Testis (tissue), 2 donors: ENCODE results near the gene GATA5.

ENCODE experiments used
- POLR2A ChIP-seq: fragments of 450-650 bp; IDR thresholded peaks from one replicate; pipeline ENCODE4 v1.6.1; 2017; ENCODE audit warnings: antibody characterized with exemption, mild to moderate bottlenecking, moderate library complexity
- TF ChIP-seq, protein P1 (sequence below), 3 experiments: fragments of 450-650 bp in 2 of 3; fragments of 200-600 bp in 1 of 3; sonication (generic) in 1 of 3; IDR thresholded peaks; one replicate each; pipeline ENCODE4 v1.5.1; 2016 to 2019; ENCODE audit warnings: antibody characterized with exemption in 3 of 3, mild to moderate bottlenecking in 2 of 3, moderate library complexity in 1 of 3

DNA sequence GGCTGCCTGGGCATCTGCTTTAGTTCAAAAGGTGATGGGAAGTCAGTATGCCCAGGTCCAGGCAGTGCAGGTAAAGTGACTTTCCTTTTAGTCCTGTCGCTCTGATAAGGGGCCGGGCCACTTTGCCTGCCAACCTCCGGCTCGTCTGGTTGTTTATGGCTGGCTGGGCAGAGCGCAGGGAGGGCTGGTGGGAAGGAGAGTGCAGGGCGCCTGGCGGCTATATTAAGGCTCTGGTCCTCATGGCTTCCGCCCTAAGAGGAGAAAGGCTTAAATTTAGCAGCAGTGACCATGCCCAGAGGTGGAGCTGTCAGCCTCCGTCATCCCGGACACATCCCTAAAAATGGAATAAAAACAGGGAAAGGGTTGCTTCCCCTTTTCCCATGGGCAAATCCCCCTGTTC, 14.6 kb downstream of the GATA5 start:
- TF ChIP-seq, protein P1, sequence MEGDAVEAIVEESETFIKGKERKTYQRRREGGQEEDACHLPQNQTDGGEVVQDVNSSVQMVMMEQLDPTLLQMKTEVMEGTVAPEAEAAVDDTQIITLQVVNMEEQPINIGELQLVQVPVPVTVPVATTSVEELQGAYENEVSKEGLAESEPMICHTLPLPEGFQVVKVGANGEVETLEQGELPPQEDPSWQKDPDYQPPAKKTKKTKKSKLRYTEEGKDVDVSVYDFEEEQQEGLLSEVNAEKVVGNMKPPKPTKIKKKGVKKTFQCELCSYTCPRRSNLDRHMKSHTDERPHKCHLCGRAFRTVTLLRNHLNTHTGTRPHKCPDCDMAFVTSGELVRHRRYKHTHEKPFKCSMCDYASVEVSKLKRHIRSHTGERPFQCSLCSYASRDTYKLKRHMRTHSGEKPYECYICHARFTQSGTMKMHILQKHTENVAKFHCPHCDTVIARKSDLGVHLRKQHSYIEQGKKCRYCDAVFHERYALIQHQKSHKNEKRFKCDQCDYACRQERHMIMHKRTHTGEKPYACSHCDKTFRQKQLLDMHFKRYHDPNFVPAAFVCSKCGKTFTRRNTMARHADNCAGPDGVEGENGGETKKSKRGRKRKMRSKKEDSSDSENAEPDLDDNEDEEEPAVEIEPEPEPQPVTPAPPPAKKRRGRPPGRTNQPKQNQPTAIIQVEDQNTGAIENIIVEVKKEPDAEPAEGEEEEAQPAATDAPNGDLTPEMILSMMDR (IDR thresholded peaks at IDR 0.05), result no peak
- no peak for TF ChIP-seq POLR2A
